Psoas muscle (tissue), 8 donors: ENCODE data around the gene PIGW. TPM values are rescaled to one million over a fixed set of nuclear protein-coding genes. Genes with fewer than 3 reads are reported as not detected.

Experiments used
- ATAC-seq, 4 donors: fragments of 200-7000 bp; cut with Tn5 transposase; one replicate each; pipeline ENCODE4 v1.9.1; 2020; ENCODE audit warnings: moderate library complexity in 3 of 4, mild to moderate bottlenecking in 2 of 4
- DNase-seq, 2 donors: peaks; one replicate each; pipeline ENCODE4 v3.0.0-alpha.2; 2020
- H3K27ac ChIP-seq: fragments of 200-600 bp; one replicate; pipeline ENCODE4 v1.8.0; 2022
- H3K27me3 ChIP-seq, 3 donors: fragments of 200-600 bp in 1 of 3; one replicate each; pipeline versions ENCODE4 v1.6.1 to v1.8.0; 2013 to 2022; ENCODE audit warnings: low read length in 2 of 3, mild to moderate bottlenecking in 2 of 3, moderate library complexity in 1 of 3; ENCODE audit not compliant: insufficient read depth in 3 of 3
- H3K36me3 ChIP-seq, 2 donors: fragments of 200-600 bp in 1 of 2; one replicate each; pipeline versions ENCODE4 v1.6.1 to v1.8.0; 2013 to 2022; ENCODE audit warnings: low read depth in 1 of 2, mild to moderate bottlenecking in 1 of 2, moderate library complexity in 1 of 2; ENCODE audit not compliant: insufficient read depth in 1 of 2
- H3K4me1 ChIP-seq: fragments of 200-600 bp; one replicate; pipeline ENCODE4 v1.8.0; 2022
- H3K4me3 ChIP-seq: fragments of 200-600 bp; one replicate; pipeline ENCODE4 v1.8.0; 2022; ENCODE audit warnings: mild to moderate bottlenecking
- H3K9me3 ChIP-seq: fragments of 200-600 bp; one replicate; pipeline ENCODE4 v1.8.0; 2022
- WGBS, 3 donors: extraction: QIAGEN DNeasy Blood & Tissue Kit; methylation state at CpG; one replicate each; pipeline versions ENCODE4 v1.1.6 to v1.1.7; 2013; 5-methylcytosine and 5-hydroxymethylcytosine counted together
- intact Hi-C, 2 donors: fragments of 100-400 bp; cut with DNase I; formaldehyde crosslinking; loops; one replicate each; pipeline versions ENCODE4 v1.11.0 to v1.14.2; 2022
- polyA plus RNA-seq, 3 donors: library from polyadenylated mRNA; stranded (reverse); fragments of 200-250 nt; gene quantifications; one replicate each; pipeline ENCODE4 v1.2.3, GENCODE V29; 2013
- total RNA-seq, 4 donors: library from RNA; stranded (reverse); fragmentation: NEBNext Ultra II Directional in 2 of 4; extraction: Animal tissue kit (Norgen Biotek cat#: 25700) in 2 of 4; gene quantifications; one replicate each; pipeline versions ENCODE4 v1.2.1 to v1.2.4, GENCODE V29; 2021 to 2023
- TF ChIP-seq, protein P1 (sequence below): fragments of 200-600 bp; IDR thresholded peaks from one replicate; pipeline ENCODE4 v1.8.0; 2022; ENCODE audit warnings: antibody characterized with exemption
- donor health status: healthy with polysubstance abuse.
- donor health status: DM: no; HTN: no; CAD: no; lungs with moderate emphysema.
- donor health status: Bipolar disorder and iron deficiency.
- donor health status: healthy.
- donor health status: DM: yes; HTN: yes; CAD: no.
- donor health status: DM: no; HTN: no; CAD: no.
- donor health status: DM: no; HTN: no; CAD: no.
- donor health status: DM: yes; HTN: yes; CAD: no.

PIGW gene
- total and polyA plus RNA-seq, 7 donors: 5.5 to 18.0 (median 11.2) TPM

GRCh38 chr17:36486204-36487194, 48.3 kb upstream of the PIGW start, which contains the start of gene ZNHIT3:
ZNHIT3 (plus strand) TSS chr17:36486681; CDS start chr17:36486700, 19 bp downstream.
- DNase-seq (peak; percentile 91 to 94), ATAC-seq (peak; percentile 92 to 96 (median 96))
- Histone ChIP-seq H3K27ac (peak within 1 kb of the TSS; percentile 83), H3K9me3 (no peaks in the 10 kb centered on the region), H3K4me3 (peak within 1 kb of the TSS; percentile 99), H3K36me3 (peaks cover 0 to 2% of the 10 kb centered on the region in 2 donors), H3K4me1 (peaks cover 17% of the 10 kb centered on the region), H3K27me3 (no peaks in the 10 kb centered on the region)
- 0 to 1% (median 1%) methylated on average over 56 to 73 of the region's 73 CpGs for WGBS, 3 donors
- TF ChIP-seq, protein P1, sequence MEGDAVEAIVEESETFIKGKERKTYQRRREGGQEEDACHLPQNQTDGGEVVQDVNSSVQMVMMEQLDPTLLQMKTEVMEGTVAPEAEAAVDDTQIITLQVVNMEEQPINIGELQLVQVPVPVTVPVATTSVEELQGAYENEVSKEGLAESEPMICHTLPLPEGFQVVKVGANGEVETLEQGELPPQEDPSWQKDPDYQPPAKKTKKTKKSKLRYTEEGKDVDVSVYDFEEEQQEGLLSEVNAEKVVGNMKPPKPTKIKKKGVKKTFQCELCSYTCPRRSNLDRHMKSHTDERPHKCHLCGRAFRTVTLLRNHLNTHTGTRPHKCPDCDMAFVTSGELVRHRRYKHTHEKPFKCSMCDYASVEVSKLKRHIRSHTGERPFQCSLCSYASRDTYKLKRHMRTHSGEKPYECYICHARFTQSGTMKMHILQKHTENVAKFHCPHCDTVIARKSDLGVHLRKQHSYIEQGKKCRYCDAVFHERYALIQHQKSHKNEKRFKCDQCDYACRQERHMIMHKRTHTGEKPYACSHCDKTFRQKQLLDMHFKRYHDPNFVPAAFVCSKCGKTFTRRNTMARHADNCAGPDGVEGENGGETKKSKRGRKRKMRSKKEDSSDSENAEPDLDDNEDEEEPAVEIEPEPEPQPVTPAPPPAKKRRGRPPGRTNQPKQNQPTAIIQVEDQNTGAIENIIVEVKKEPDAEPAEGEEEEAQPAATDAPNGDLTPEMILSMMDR: no peak
- intact Hi-C loops: loop anchor here in 1 of 2 donors (5.0 kb wide), 1 partner anchor 106 kb away; the partner anchor contains the start of gene DHRS11

- Histone ChIP-seq H3K27me3 (no peaks in the 10 kb centered on the region), H3K9me3 (no peaks in the 10 kb centered on the region), H3K27ac (no peak overlapping the region), H3K4me3 (no peak overlapping the region), H3K4me1 (no peaks in the 10 kb centered on the region), H3K36me3 (peaks cover 7 to 76% of the 10 kb centered on the region in 2 donors)
- no peak for DNase-seq
- TF ChIP-seq, protein P1: no peak
- 81 to 84% (median 81%) methylated on average over 1 of the region's 1 CpG for WGBS, 3 donors
- no peak for ATAC-seq
- intact Hi-C loops: no loop called here
Measured at GRCh38 chr17:36493956-36494355, 40.8 kb upstream of the PIGW start.

GRCh38 chr17:36494674-36495073, 40.1 kb upstream of the PIGW start:
- 68 to 84% (median 74%) methylated on average over 5 of the region's 5 CpGs for WGBS, 3 donors
- H3K9me3 ChIP-seq: no peaks in the 10 kb centered on the region
- no peak overlapping the region for H3K4me3 ChIP-seq
- no peaks in the 10 kb centered on the region for H3K4me1 ChIP-seq
- H3K36me3 ChIP-seq: peaks cover 7 to 77% of the 10 kb centered on the region in 2 donors
- no peak for DNase-seq
- H3K27me3 ChIP-seq: no peaks in the 10 kb centered on the region
- ATAC-seq: no peak
- no peak overlapping the region for H3K27ac ChIP-seq
- intact Hi-C loops: no loop called here
- TF ChIP-seq, protein P1: no peak

DNA sequence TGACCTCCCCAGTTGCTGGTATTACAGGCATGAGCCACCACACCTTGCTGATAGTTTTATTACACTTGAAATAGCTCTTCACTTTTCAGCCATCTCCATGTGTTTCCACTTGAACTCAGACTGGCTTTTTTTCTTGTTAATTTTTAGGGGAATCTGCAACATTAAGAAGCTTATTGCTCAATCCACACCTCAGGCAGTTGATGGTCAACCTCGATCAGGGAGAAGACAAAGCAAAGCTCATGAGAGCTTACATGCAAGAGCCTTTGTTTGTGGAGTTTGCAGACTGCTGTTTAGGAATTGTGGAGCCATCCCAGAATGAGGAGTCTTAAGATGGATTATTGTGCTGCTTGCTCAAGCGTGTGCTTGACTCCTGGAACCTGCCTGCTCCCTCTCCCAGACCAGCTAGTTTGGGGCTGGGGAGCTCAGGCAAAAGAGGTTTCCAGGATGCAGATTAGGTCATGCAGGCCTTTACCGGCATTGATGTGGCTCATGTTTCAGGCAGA, 39.7 kb upstream of the PIGW start:
- intact Hi-C loops: no loop called here

More for the DNA sequence above, 39.7 kb upstream of the PIGW start:
- 57 to 61% (median 58%) methylated on average over 3 of the region's 3 CpGs for WGBS, 3 donors
- Histone ChIP-seq H3K9me3 (no peaks in the 10 kb centered on the region), H3K4me1 (no peaks in the 10 kb centered on the region), H3K27ac (no peak overlapping the region), H3K36me3 (peaks cover 7 to 81% of the 10 kb centered on the region in 2 donors), H3K27me3 (no peaks in the 10 kb centered on the region), H3K4me3 (no peak overlapping the region)
- TF ChIP-seq, protein P1: no peak
- no peak for DNase-seq
- ATAC-seq: no peak
